Measurements from ENCODE around the gene PLEKHM2. TPM values are rescaled to one million over a fixed set of nuclear protein-coding genes. Genes with fewer than 3 reads are reported as not detected.
A peak's percentile ranks its signal among the peaks of the same experiment; 100 is the strongest.

The PLEKHM2 gene
- total RNA-seq, 1 experiment from 2014 or later = 33.3 TPM

GRCh38 chr1:15770313-15770962, 86.3 kb downstream of the PLEKHM2 start:
- no peak for DNase-seq
- Histone ChIP-seq H3K4me1 (peaks cover under 1% of the 10 kb centered on the region), H3K36me3 (ENCODE audit: control insufficient read depth, insufficient read depth, low read length) (no peaks in the 10 kb centered on the region), H3K27me3 (replicated peaks; ENCODE audit: control insufficient read depth, insufficient read depth, low read length) (no peaks in the 10 kb centered on the region), H3K9me3 (no peaks in the 10 kb centered on the region), H3K4me3 (ENCODE audit: low read depth, low read length) (no peak overlapping the region)
- Mint-ChIP-seq H3K9me3 (ENCODE audit: unreplicated experiment) (no peaks in the 10 kb centered on the region), H3K27ac (ENCODE audit: unreplicated experiment) (no peak overlapping the region), H3K27me3 (ENCODE audit: insufficient read depth, unreplicated experiment) (no peaks in the 10 kb centered on the region), H3K36me3 (ENCODE audit: insufficient read depth, unreplicated experiment) (peaks cover 6% of the 10 kb centered on the region), H3K4me1 (ENCODE audit: low read depth, unreplicated experiment) (peaks cover 7% of the 10 kb centered on the region), H3K4me3 (ENCODE audit: unreplicated experiment) (no peak overlapping the region)
- ChIA-PET POLR2A (no interaction called here), CTCF (no interaction called here)
- intact Hi-C loops (cut with micrococcal nuclease; ENCODE audit: unreplicated experiment) = no loop called here
- TF ChIP-seq CTCF (IDR thresholded peaks at IDR 0.05; ENCODE audit: insufficient read depth in 1 of 2, low read depth in 1 of 2, low read length in 1 of 2, severe bottlenecking in 1 of 2, unreplicated experiment in 1 of 2) = no peak
- BruUV-seq (replicated peaks) = no TSS peak

GRCh38 chr1:15771836-15772515, 87.9 kb downstream of the PLEKHM2 start:
- intact Hi-C loops (cut with micrococcal nuclease; ENCODE audit: unreplicated experiment) = no loop called here
- DNase-seq = no peak
- TF ChIP-seq CTCF (IDR thresholded peaks at IDR 0.05; ENCODE audit: insufficient read depth in 1 of 2, low read depth in 1 of 2, low read length in 1 of 2, severe bottlenecking in 1 of 2, unreplicated experiment in 1 of 2) = no peak
- Histone ChIP-seq H3K9me3 (no peaks in the 10 kb centered on the region), H3K4me1 (peaks cover 12% of the 10 kb centered on the region), H3K27me3 (replicated peaks; ENCODE audit: control insufficient read depth, insufficient read depth, low read length) (no peaks in the 10 kb centered on the region), H3K4me3 (ENCODE audit: low read depth, low read length) (no peak overlapping the region), H3K36me3 (ENCODE audit: control insufficient read depth, insufficient read depth, low read length) (no peaks in the 10 kb centered on the region)
- no peak overlapping the region for H3K4me3 Mint-ChIP-seq (ENCODE audit: unreplicated experiment)
- POLR2A ChIA-PET = no interaction called here
- BruUV-seq (replicated peaks) = no TSS peak
- H3K27me3 Mint-ChIP-seq (ENCODE audit: insufficient read depth, unreplicated experiment) = no peaks in the 10 kb centered on the region
- CTCF ChIA-PET = no interaction called here
- H3K9me3 Mint-ChIP-seq (ENCODE audit: unreplicated experiment) = no peaks in the 10 kb centered on the region
- H3K27ac Mint-ChIP-seq (ENCODE audit: unreplicated experiment) = peak overlapping the region; percentile 88
- peaks cover 6% of the 10 kb centered on the region for H3K36me3 Mint-ChIP-seq (ENCODE audit: insufficient read depth, unreplicated experiment)
- no peaks in the 10 kb centered on the region for H3K4me1 Mint-ChIP-seq (ENCODE audit: low read depth, unreplicated experiment)

- H3K36me3 ChIP-seq (ENCODE audit: control insufficient read depth, insufficient read depth, low read length) = no peaks in the 10 kb centered on the region
- H3K36me3 Mint-ChIP-seq (ENCODE audit: insufficient read depth, unreplicated experiment) = peaks cover 12% of the 10 kb centered on the region
- no peak for DNase-seq
- no peaks in the 10 kb centered on the region for H3K27me3 Mint-ChIP-seq (ENCODE audit: insufficient read depth, unreplicated experiment)
- no peak overlapping the region for H3K4me3 ChIP-seq (ENCODE audit: low read depth, low read length)
- H3K4me1 Mint-ChIP-seq (ENCODE audit: low read depth, unreplicated experiment) = peaks cover 13% of the 10 kb centered on the region
- no peak overlapping the region for H3K4me3 Mint-ChIP-seq (ENCODE audit: unreplicated experiment)
- H3K9me3 Mint-ChIP-seq (ENCODE audit: unreplicated experiment) = no peaks in the 10 kb centered on the region
- intact Hi-C loops (cut with micrococcal nuclease; ENCODE audit: unreplicated experiment) = no loop called here
- no peak for TF ChIP-seq CTCF (IDR thresholded peaks at IDR 0.05; ENCODE audit: insufficient read depth in 1 of 2, low read depth in 1 of 2, low read length in 1 of 2, severe bottlenecking in 1 of 2, unreplicated experiment in 1 of 2)
- H3K4me1 ChIP-seq = peaks cover 40% of the 10 kb centered on the region
- H3K27me3 ChIP-seq (replicated peaks; ENCODE audit: control insufficient read depth, insufficient read depth, low read length) = no peaks in the 10 kb centered on the region
- CTCF ChIA-PET = interaction anchor here (0.6 to 1.0 kb wide), 2 partner anchors 15 to 16 kb away, joined by 3 read pairs; no protein-coding TSS in a partner anchor
- no TSS peak for BruUV-seq (replicated peaks)
- peak overlapping the region; percentile 67 for H3K27ac Mint-ChIP-seq (ENCODE audit: unreplicated experiment)
- POLR2A ChIA-PET = interaction anchor here (0.6 kb wide), 1 partner anchor 30 kb away, joined by 3 read pairs; no protein-coding TSS in a partner anchor
- no peaks in the 10 kb centered on the region for H3K9me3 ChIP-seq
Observed at GRCh38 chr1:15775706-15776105, 91.6 kb downstream of the PLEKHM2 start.

All from Caco-2 (cell line).